ENCODE measurements around the gene FMNL2.

Gene FMNL2

GRCh38 chr2:152369176-152369860, 34.3 kb downstream of the FMNL2 start:
- H4K20me1 ChIP-seq (ENCODE audit: low read depth, low read length), result no peaks in the 10 kb centered on the region
- H3K9me3 ChIP-seq (ENCODE audit: insufficient read depth, low read length), result no peaks in the 10 kb centered on the region
- no peak overlapping the region for H3K9ac ChIP-seq (ENCODE audit: low read length)
- TF ChIP-seq EZH2phosphoT487 (conservative IDR thresholded peaks at IDR 0.05; ENCODE audit: low read length), result no peak
- TF ChIP-seq CTCF (IDR thresholded peaks at IDR 0.05; ENCODE audit: insufficient read depth, low read length, poor library complexity, severe bottlenecking), result no peak
- H3K4me3 ChIP-seq (ENCODE audit: insufficient read depth, low read length, poor library complexity, severe bottlenecking), result no peak overlapping the region
- H3K79me2 ChIP-seq (ENCODE audit: insufficient read depth, low read length), result no peaks in the 10 kb centered on the region
- H3K36me3 ChIP-seq (ENCODE audit: low read length), result no peaks in the 10 kb centered on the region
- H3K27me3 ChIP-seq (ENCODE audit: low read length), result no peaks in the 10 kb centered on the region
- H3K4me2 ChIP-seq (ENCODE audit: low read depth, low read length, poor library complexity, severe bottlenecking), result no peak overlapping the region
- H2AFZ ChIP-seq (ENCODE audit: low read depth, low read length, severe bottlenecking), result no peak overlapping the region
- H3K9me2 ChIP-seq (replicated peaks; ENCODE audit: insufficient read depth, low read length), result no peaks in the 10 kb centered on the region
- no peaks in the 10 kb centered on the region for H3F3A ChIP-seq (ENCODE audit: insufficient read depth)
- H3K27ac ChIP-seq (ENCODE audit: low read depth, low read length), result no peak overlapping the region

- TF ChIP-seq EZH2phosphoT487 (conservative IDR thresholded peaks at IDR 0.05; ENCODE audit: low read length) (no peak), CTCF (IDR thresholded peaks at IDR 0.05; ENCODE audit: insufficient read depth, low read length, poor library complexity, severe bottlenecking) (no peak)
- Histone ChIP-seq H3K9me3 (ENCODE audit: insufficient read depth, low read length) (no peaks in the 10 kb centered on the region), H3K4me3 (ENCODE audit: insufficient read depth, low read length, poor library complexity, severe bottlenecking) (no peak overlapping the region), H4K20me1 (ENCODE audit: low read depth, low read length) (no peaks in the 10 kb centered on the region), H2AFZ (ENCODE audit: low read depth, low read length, severe bottlenecking) (no peak overlapping the region), H3F3A (ENCODE audit: insufficient read depth) (no peaks in the 10 kb centered on the region), H3K9ac (ENCODE audit: low read length) (no peak overlapping the region), H3K27ac (ENCODE audit: low read depth, low read length) (no peak overlapping the region), H3K9me2 (replicated peaks; ENCODE audit: insufficient read depth, low read length) (no peaks in the 10 kb centered on the region), H3K4me2 (ENCODE audit: low read depth, low read length, poor library complexity, severe bottlenecking) (no peak overlapping the region), H3K79me2 (ENCODE audit: insufficient read depth, low read length) (no peaks in the 10 kb centered on the region), H3K36me3 (ENCODE audit: low read length) (no peaks in the 10 kb centered on the region), H3K27me3 (ENCODE audit: low read length) (no peaks in the 10 kb centered on the region)
Observed at GRCh38 chr2:152370783-152371182, 35.8 kb downstream of the FMNL2 start.

- Histone ChIP-seq H4K20me1 (ENCODE audit: low read depth, low read length) (no peaks in the 10 kb centered on the region), H3K36me3 (ENCODE audit: low read length) (no peaks in the 10 kb centered on the region), H3K27me3 (ENCODE audit: low read length) (no peaks in the 10 kb centered on the region), H3K9me2 (replicated peaks; ENCODE audit: insufficient read depth, low read length) (no peaks in the 10 kb centered on the region), H3K4me3 (ENCODE audit: insufficient read depth, low read length, poor library complexity, severe bottlenecking) (no peak overlapping the region), H2AFZ (ENCODE audit: low read depth, low read length, severe bottlenecking) (no peak overlapping the region), H3K9ac (ENCODE audit: low read length) (no peak overlapping the region), H3K27ac (ENCODE audit: low read depth, low read length) (no peak overlapping the region), H3K79me2 (ENCODE audit: insufficient read depth, low read length) (no peaks in the 10 kb centered on the region), H3K4me2 (ENCODE audit: low read depth, low read length, poor library complexity, severe bottlenecking) (no peak overlapping the region), H3K9me3 (ENCODE audit: insufficient read depth, low read length) (no peaks in the 10 kb centered on the region), H3F3A (ENCODE audit: insufficient read depth) (no peaks in the 10 kb centered on the region)
- TF ChIP-seq EZH2phosphoT487 (conservative IDR thresholded peaks at IDR 0.05; ENCODE audit: low read length), result no peak
- TF ChIP-seq CTCF (IDR thresholded peaks at IDR 0.05; ENCODE audit: insufficient read depth, low read length, poor library complexity, severe bottlenecking), result no peak
Observed at GRCh38 chr2:152372438-152372984, 37.5 kb downstream of the FMNL2 start.

Data from SU-DHL-6 (cell line).